HG03095 (cell line): Measurements from ENCODE around the gene ZSWIM8.
"Not testable (repeated sequence)": the region's sequence is repeated elsewhere in the genome, so short reads cannot be mapped to it uniquely, and the experiment has no call there.

Source experiments
- ATAC-seq: cut with Tn5 transposase; IDR thresholded peaks from one replicate; pipeline ENCODE4 v1.9.1; 2021; ENCODE audit warnings: moderate library complexity; ENCODE audit not compliant: unreplicated experiment

Gene ZSWIM8

GRCh38 chr10:73813333-73813732 lies 27.9 kb downstream of the ZSWIM8 start:
- ATAC-seq, result no peak

- no peak for ATAC-seq
Observed at GRCh38 chr10:73814276-73814895, 29.0 kb downstream of the ZSWIM8 start.

GRCh38 chr10:73814896-73815718 lies 29.7 kb downstream of the ZSWIM8 start:
- ATAC-seq, result no peak

GRCh38 chr10:73815719-73816030 lies 30.3 kb downstream of the ZSWIM8 start:
- no peak for ATAC-seq

- no peak for ATAC-seq
Observed at GRCh38 chr10:73816917-73817729, 31.7 kb downstream of the ZSWIM8 start.

- no peak for ATAC-seq
Observed at GRCh38 chr10:73817826-73818225, 32.4 kb downstream of the ZSWIM8 start.

GRCh38 chr10:73818402-73818801 lies 33.0 kb downstream of the ZSWIM8 start:
- no peak for ATAC-seq

- no peak for ATAC-seq
Observed at GRCh38 chr10:73819081-73819480, 33.7 kb downstream of the ZSWIM8 start.

GRCh38 chr10:73819513-73820093 lies 34.2 kb downstream of the ZSWIM8 start:
- ATAC-seq, result no peak

- no peak for ATAC-seq
Observed at GRCh38 chr10:73823391-73823790, 38.0 kb downstream of the ZSWIM8 start.

- no peak for ATAC-seq
Observed at GRCh38 chr10:73824146-73824725, 38.8 kb downstream of the ZSWIM8 start.

GRCh38 chr10:73827346-73828089 lies 42.1 kb downstream of the ZSWIM8 start:
- no peak for ATAC-seq

- no peak for ATAC-seq
Observed at GRCh38 chr10:73828161-73828560, 42.8 kb downstream of the ZSWIM8 start.

GRCh38 chr10:73829090-73829489 lies 43.7 kb downstream of the ZSWIM8 start:
- ATAC-seq, result not testable (repeated sequence)

GRCh38 chr10:73836427-73836980 lies 51.1 kb downstream of the ZSWIM8 start:
- ATAC-seq, result no peak

GRCh38 chr10:73837072-73837471 lies 51.7 kb downstream of the ZSWIM8 start:
- ATAC-seq, result no peak

GRCh38 chr10:73838008-73838567 lies 52.7 kb downstream of the ZSWIM8 start:
- ATAC-seq, result no peak

- ATAC-seq, result no peak
Observed at GRCh38 chr10:73838827-73839226, 53.4 kb downstream of the ZSWIM8 start.

- no peak for ATAC-seq
Observed at GRCh38 chr10:73839276-73839966, 54.0 kb downstream of the ZSWIM8 start.
